Loucy (cell line): ENCODE results near the gene MCCC2.

Experiments
- H2AFZ ChIP-seq: fragments of 200-600 bp; sonication (generic); 2 replicates; pipeline ENCODE4 v1.6.0; 2016; ENCODE audit warnings: antibody characterized with exemption, mild to moderate bottlenecking, low read length, moderate library complexity
- H3F3A ChIP-seq: fragments of 200-600 bp; 2 replicates; pipeline ENCODE4 v1.6.0; 2016; ENCODE audit warnings: antibody characterized with exemption, low read depth, mild to moderate bottlenecking
- H3K27me3 ChIP-seq: fragments of 200-600 bp; sonication (generic); 2 replicates; pipeline ENCODE4 v1.6.1; 2014; ENCODE audit warnings: low read length, mild to moderate bottlenecking; ENCODE audit not compliant: insufficient read depth, poor library complexity, severe bottlenecking
- H3K36me3 ChIP-seq: fragments of 200-600 bp; sonication (generic); 2 replicates; pipeline ENCODE4 v1.6.1; 2016; ENCODE audit warnings: low read length; ENCODE audit not compliant: insufficient read depth
- H3K4me1 ChIP-seq: fragments of 200-600 bp; sonication (generic); 2 replicates; pipeline ENCODE4 v1.5.1; 2014; ENCODE audit warnings: low read length, mild to moderate bottlenecking; ENCODE audit not compliant: insufficient read depth, poor library complexity, severe bottlenecking
- H3K4me2 ChIP-seq: fragments of 200-600 bp; sonication (generic); 2 replicates; pipeline ENCODE4 v1.6.0; 2014; ENCODE audit warnings: antibody characterized with exemption, low read length, low read depth, mild to moderate bottlenecking; ENCODE audit not compliant: poor library complexity, severe bottlenecking
- H3K4me3 ChIP-seq: fragments of 200-600 bp; sonication (generic); 2 replicates; pipeline ENCODE4 v1.5.1; 2014; ENCODE audit warnings: low read length, mild to moderate bottlenecking, mixed read lengths; ENCODE audit not compliant: poor library complexity, severe bottlenecking
- H3K79me2 ChIP-seq: fragments of 200-600 bp; sonication (generic); 2 replicates; pipeline ENCODE4 v1.6.1; 2014; ENCODE audit warnings: low read length; ENCODE audit not compliant: insufficient read depth
- H3K9ac ChIP-seq: fragments of 200-600 bp; sonication (generic); 2 replicates; pipeline ENCODE4 v1.6.0; 2014; ENCODE audit warnings: mild to moderate bottlenecking, low read depth, low read length, moderate library complexity; ENCODE audit not compliant: poor library complexity, severe bottlenecking
- H3K9me2 ChIP-seq: fragments of 200-600 bp; sonication (generic); replicated peaks from 2 replicates; pipeline ENCODE4 v1.6.1; 2016; ENCODE audit warnings: low read depth, low read length, mixed read lengths
- H3K9me3 ChIP-seq: fragments of 200-600 bp; sonication (generic); 2 replicates; pipeline ENCODE4 v1.6.1; 2014; ENCODE audit warnings: mild to moderate bottlenecking, antibody characterized with exemption, low read length, low read depth; ENCODE audit not compliant: insufficient read depth
- H4K20me1 ChIP-seq: fragments of 200-600 bp; sonication (generic); 2 replicates; pipeline ENCODE4 v1.6.0; 2014; ENCODE audit warnings: antibody characterized with exemption, low read length, mild to moderate bottlenecking; ENCODE audit not compliant: insufficient read depth, poor library complexity, severe bottlenecking
- CTCF ChIP-seq: fragments of 200-600 bp; sonication (generic); conservative IDR thresholded peaks from 2 replicates; pipeline ENCODE4 v1.5.1; 2014; ENCODE audit warnings: mild to moderate bottlenecking, antibody characterized with exemption, low read length
- EZH2phosphoT487 ChIP-seq: fragments of 200-600 bp; IDR thresholded peaks from 2 replicates; pipeline ENCODE4 v1.6.1; 2018; ENCODE audit warnings: antibody characterized with exemption, mild to moderate bottlenecking, moderate library complexity, borderline replicate concordance

Gene MCCC2

GRCh38 chr5:71681296-71681695 lies 94.2 kb downstream of the MCCC2 start:
- Histone ChIP-seq H3K79me2 (no peaks in the 10 kb centered on the region), H3K4me2 (no peak overlapping the region), H2AFZ (no peak overlapping the region), H4K20me1 (no peaks in the 10 kb centered on the region), H3K36me3 (no peaks in the 10 kb centered on the region), H3K9me3 (no peaks in the 10 kb centered on the region), H3K27me3 (no peaks in the 10 kb centered on the region), H3F3A (no peaks in the 10 kb centered on the region), H3K9me2 (no peaks in the 10 kb centered on the region), H3K4me3 (no peak overlapping the region), H3K4me1 (no peaks in the 10 kb centered on the region), H3K9ac (no peak overlapping the region)
- TF ChIP-seq EZH2phosphoT487, result no peak
- no peak for TF ChIP-seq CTCF

GRCh38 chr5:71684309-71684708 lies 97.2 kb downstream of the MCCC2 start:
- no peaks in the 10 kb centered on the region for H3K27me3 ChIP-seq
- TF ChIP-seq CTCF (no peak), EZH2phosphoT487 (no peak)
- no peaks in the 10 kb centered on the region for H3K4me1 ChIP-seq
- H3K9me3 ChIP-seq, result no peaks in the 10 kb centered on the region
- no peaks in the 10 kb centered on the region for H3K79me2 ChIP-seq
- H3K4me3 ChIP-seq, result no peak overlapping the region
- H3K4me2 ChIP-seq, result no peak overlapping the region
- no peak overlapping the region for H3K9ac ChIP-seq
- H3F3A ChIP-seq, result no peaks in the 10 kb centered on the region
- no peaks in the 10 kb centered on the region for H3K9me2 ChIP-seq
- no peaks in the 10 kb centered on the region for H3K36me3 ChIP-seq
- H2AFZ ChIP-seq, result no peak overlapping the region
- H4K20me1 ChIP-seq, result no peaks in the 10 kb centered on the region

DNA sequence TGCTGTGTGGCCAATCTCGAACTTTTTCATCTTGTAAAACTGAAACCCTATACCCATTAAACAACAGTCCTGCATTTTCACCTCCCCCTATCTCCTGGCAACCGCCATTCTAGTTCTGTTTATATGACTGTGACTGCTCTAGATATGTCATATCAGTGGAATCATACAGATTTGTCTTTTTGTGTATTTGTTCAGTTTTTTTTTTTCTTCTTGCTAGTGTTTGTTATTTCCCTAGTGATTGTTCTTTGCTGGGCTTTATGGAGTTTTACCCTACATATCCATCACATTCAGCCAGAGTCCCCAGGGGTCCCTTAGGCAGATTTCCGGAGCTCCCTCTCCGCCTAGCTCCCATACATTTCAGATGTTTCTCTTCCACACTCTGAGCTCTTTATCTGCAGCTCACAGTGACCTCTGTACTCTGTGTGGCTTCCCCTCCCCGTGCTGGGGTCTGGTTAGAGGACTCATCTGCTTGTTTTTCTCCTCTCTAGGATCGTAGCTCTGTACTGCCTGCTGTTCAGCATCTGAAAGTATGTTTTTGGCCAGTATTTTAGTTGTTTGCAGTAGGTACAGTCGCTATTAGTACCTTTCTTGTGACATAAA lies 106.8 kb downstream of the MCCC2 start:
- Histone ChIP-seq H3K9me3 (no peaks in the 10 kb centered on the region), H3F3A (no peaks in the 10 kb centered on the region), H2AFZ (peak overlapping the region; percentile 38), H3K9me2 (no peaks in the 10 kb centered on the region), H4K20me1 (no peaks in the 10 kb centered on the region), H3K4me3 (no peak overlapping the region), H3K4me1 (peaks cover 8% of the 10 kb centered on the region), H3K4me2 (no peak overlapping the region), H3K27me3 (no peaks in the 10 kb centered on the region), H3K79me2 (no peaks in the 10 kb centered on the region), H3K9ac (no peak overlapping the region), H3K36me3 (no peaks in the 10 kb centered on the region)
- no peak for TF ChIP-seq CTCF
- TF ChIP-seq EZH2phosphoT487, result no peak
